H1 (cell line): ENCODE data around the gene ASIC5. TPM values are rescaled to one million over a fixed set of nuclear protein-coding genes. Genes with fewer than 3 reads are reported as not detected.

Experiments used
- CTCF ChIA-PET: fragments of 300-600 bp; sonication (Branson Sonifier 250); formaldehyde crosslinking; loops from one replicate; lab custom pipeline; 2021; ENCODE audit not compliant: partially characterized antibody; lab: Charles Lee
- POLR2A ChIA-PET: fragments of 300-600 bp; sonication (Branson Sonifier 250); formaldehyde crosslinking; loops from one replicate; lab custom pipeline; 2021; ENCODE audit warnings: inconsistent platforms; ENCODE audit not compliant: partially characterized antibody; lab: Charles Lee
- DNase-seq, 2 experiments: peaks; one replicate each; pipeline versions ENCODE4 v3.0.0 to v3.0.0-alpha.2; 2010 to 2022; ENCODE audit warnings: low spot score in 2 of 2, low read depth in 1 of 2, mixed read lengths in 1 of 2
- FAIRE-seq: peaks from 2 replicates; lab custom pipeline; 2011; peaks lifted over from hg19 to GRCh38; lab: Jason Lieb, UNC
- H2AFZ ChIP-seq: 2 replicates; pipeline ENCODE4 v1.8.1; 2012; ENCODE audit warnings: low read length, inconsistent platforms
- H2AK5ac ChIP-seq: 2 replicates; pipeline ENCODE4 v1.6.1; 2013; ENCODE audit warnings: low read depth, low read length
- H2BK120ac ChIP-seq: replicated peaks from 2 replicates; pipeline ENCODE3; 2013; ENCODE audit warnings: low read depth, low read length, inconsistent platforms
- H2BK12ac ChIP-seq: 2 replicates; pipeline ENCODE4 v1.6.1; 2013; ENCODE audit warnings: low read depth, low read length
- H2BK15ac ChIP-seq: 2 replicates; pipeline ENCODE4 v1.6.1; 2013; ENCODE audit warnings: low read length
- H2BK20ac ChIP-seq: 2 replicates; pipeline ENCODE4 v1.6.1; 2013; ENCODE audit warnings: low read length
- H2BK5ac ChIP-seq: 2 replicates; pipeline ENCODE4 v1.6.1; 2013; ENCODE audit warnings: low read depth, low read length
- H3K14ac ChIP-seq: 2 replicates; pipeline ENCODE4 v1.6.1; 2013; ENCODE audit warnings: inconsistent platforms; ENCODE audit not compliant: insufficient read length
- H3K18ac ChIP-seq: 2 replicates; pipeline ENCODE4 v1.6.1; 2013; ENCODE audit warnings: low read length; ENCODE audit errors: extremely low read depth
- H3K23ac ChIP-seq: 2 replicates; pipeline ENCODE4 v1.6.1; 2013; ENCODE audit warnings: inconsistent platforms; ENCODE audit not compliant: insufficient read length
- H3K23me2 ChIP-seq: 2 replicates; pipeline ENCODE4 v1.6.1; 2013; ENCODE audit warnings: low read depth, low read length
- H3K27ac ChIP-seq: 2 replicates; pipeline ENCODE4 v1.6.1; 2011; ENCODE audit warnings: low read depth, low read length, inconsistent platforms
- H3K27me3 ChIP-seq, 4 experiments: replicated peaks in 1 of 4; 1 replicate in 1 of 4; 2 replicates in 3 of 4; pipeline versions ENCODE4 v1.6.1 to v1.8.1; 2011 to 2013; ENCODE audit warnings: low read length in 3 of 4, mild to moderate bottlenecking in 3 of 4, inconsistent platforms in 2 of 4, mixed read lengths in 2 of 4, moderate library complexity in 1 of 4; ENCODE audit not compliant: control insufficient read depth in 3 of 4, insufficient read depth in 3 of 4; ENCODE audit errors: extremely low read depth in 1 of 4
- H3K36me3 ChIP-seq, 4 experiments: 2 replicates each; pipeline versions ENCODE4 v1.6.1 to v1.8.1; 2011 to 2013; ENCODE audit warnings: mild to moderate bottlenecking in 4 of 4, low read length in 3 of 4, moderate library complexity in 2 of 4, control low read depth in 1 of 4, inconsistent platforms in 1 of 4; ENCODE audit not compliant: insufficient read depth in 4 of 4, control insufficient read depth in 2 of 4
- H3K4ac ChIP-seq: replicated peaks from 2 replicates; pipeline ENCODE3; 2013; ENCODE audit warnings: low read length, low read depth, mixed read lengths, inconsistent platforms; ENCODE audit not compliant: insufficient read length
- H3K4me1 ChIP-seq, 4 experiments: replicated peaks in 1 of 4; 1 replicate in 1 of 4; 2 replicates in 3 of 4; pipeline versions ENCODE4 v1.6.1 to v1.8.1; 2011 to 2013; ENCODE audit warnings: low read length in 3 of 4, inconsistent platforms in 2 of 4, mixed read lengths in 1 of 4; ENCODE audit not compliant: insufficient read depth in 4 of 4, control insufficient read depth in 3 of 4
- H3K4me2 ChIP-seq, 2 experiments: 2 replicates each; pipeline versions ENCODE4 v1.6.1 to v1.8.1; 2011 to 2013; ENCODE audit warnings: low read depth in 2 of 2, low read length in 2 of 2, control low read depth in 1 of 2, inconsistent platforms in 1 of 2, mild to moderate bottlenecking in 1 of 2; ENCODE audit not compliant: insufficient read depth in 1 of 2
- H3K4me3 ChIP-seq, 4 experiments: fragments of 200-600, 300-600 bp in 1 of 4; sonication (generic), shearing (Covaris generic), sonication (Bioruptor Twin) in 1 of 4; 2 replicates each; pipeline versions ENCODE4 v1.5.1 to v1.8.1; 2011 to 2016; ENCODE audit warnings: low read length in 4 of 4, low read depth in 3 of 4, control low read depth in 2 of 4, inconsistent platforms in 2 of 4, mild to moderate bottlenecking in 2 of 4, mixed read lengths in 1 of 4, moderate library complexity in 1 of 4; ENCODE audit not compliant: insufficient read depth in 2 of 4; ENCODE audit errors: extremely low read depth in 1 of 4
- H3K56ac ChIP-seq: replicated peaks from 2 replicates; pipeline ENCODE3; 2013; ENCODE audit warnings: low read depth, mild to moderate bottlenecking, mixed read lengths, low read length, inconsistent platforms; ENCODE audit not compliant: insufficient read length
- H3K79me1 ChIP-seq: 2 replicates; pipeline ENCODE4 v1.6.1; 2013; ENCODE audit warnings: low read depth, low read length, control low read depth
- H3K79me2 ChIP-seq, 2 experiments: 2 replicates each; pipeline versions ENCODE4 v1.6.1 to v1.8.1; 2012 to 2013; ENCODE audit warnings: low read length in 2 of 2, mild to moderate bottlenecking in 2 of 2, inconsistent platforms in 1 of 2; ENCODE audit not compliant: insufficient read depth in 2 of 2, control insufficient read depth in 1 of 2
- H3K9ac ChIP-seq, 4 experiments: replicated peaks in 1 of 4; 1 replicate in 1 of 4; 2 replicates in 3 of 4; pipeline versions ENCODE4 v1.6.1 to v1.8.1; 2011 to 2013; ENCODE audit warnings: low read depth in 3 of 4, low read length in 3 of 4, control low read depth in 2 of 4, mild to moderate bottlenecking in 2 of 4, moderate library complexity in 2 of 4, inconsistent platforms in 1 of 4; ENCODE audit errors: extremely low read depth in 1 of 4
- H3K9me3 ChIP-seq, 2 experiments: 2 replicates each; pipeline versions ENCODE4 v1.6.1 to v1.8.1; 2012 to 2013; ENCODE audit warnings: mild to moderate bottlenecking in 2 of 2, moderate library complexity in 2 of 2, control low read depth in 1 of 2, inconsistent platforms in 1 of 2, low read depth in 1 of 2, low read length in 1 of 2, mixed read lengths in 1 of 2; ENCODE audit not compliant: insufficient read depth in 2 of 2
- H4K20me1 ChIP-seq, 2 experiments: replicated peaks in 1 of 2; 2 replicates each; pipeline versions ENCODE3 to v1.8.1; 2011 to 2013; ENCODE audit warnings: inconsistent platforms in 2 of 2, low read length in 2 of 2, mild to moderate bottlenecking in 1 of 2; ENCODE audit not compliant: insufficient read depth in 2 of 2, control insufficient read depth in 1 of 2
- H4K5ac ChIP-seq: 2 replicates; pipeline ENCODE4 v1.6.1; 2013; ENCODE audit warnings: low read length, low read depth, mixed read lengths, inconsistent platforms; ENCODE audit not compliant: insufficient read length
- H4K8ac ChIP-seq: 2 replicates; pipeline ENCODE4 v1.8.0; 2013; ENCODE audit warnings: mild to moderate bottlenecking, moderate library complexity, low read length, inconsistent platforms; ENCODE audit not compliant: insufficient read depth; ENCODE audit errors: extremely low read depth
- H4K91ac ChIP-seq: replicated peaks from 2 replicates; pipeline ENCODE3; 2013; ENCODE audit warnings: low read length, mixed read lengths, inconsistent platforms; ENCODE audit not compliant: insufficient read length
- HDAC6 ChIP-seq: IDR thresholded peaks from one replicate; pipeline ENCODE4 v1.7.1; 2012; ENCODE audit warnings: low read depth, mild to moderate bottlenecking, inconsistent platforms, low read length, moderate library complexity
- NANOG ChIP-seq: IDR thresholded peaks from 2 replicates; pipeline ENCODE4 v1.6.1; 2011; ENCODE audit warnings: low read length, low read depth, mild to moderate bottlenecking, inconsistent platforms; ENCODE audit not compliant: insufficient read depth, poor library complexity, severe bottlenecking
- RAD21 ChIP-seq, 2 experiments: IDR thresholded peaks in 1 of 2; conservative IDR thresholded peaks in 1 of 2; 2 replicates each; pipeline ENCODE4 v1.6.1; 2011; ENCODE audit warnings: low read depth in 2 of 2, low read length in 2 of 2, improper control_type of control experiment in 1 of 2, inconsistent platforms in 1 of 2, mild to moderate bottlenecking in 1 of 2, moderate library complexity in 1 of 2
- SP4 ChIP-seq: IDR thresholded peaks from 2 replicates; pipeline ENCODE4 v1.6.1; 2012; ENCODE audit warnings: low read length, inconsistent platforms
- polyA plus RNA-seq, 7 experiments: library from polyadenylated mRNA; depleted of rRNA in 3 of 7; stranded (reverse) in 5 of 7; unstranded in 2 of 7; fragments of >200 nt in 5 of 7; fragments of 200-250 nt in 2 of 7; gene quantifications; 1 replicate in 5 of 7; 2 replicates in 1 of 7; 4 replicates in 1 of 7; pipeline versions ENCODE4 v1.2.1 to v1.2.3, GENCODE V29; 2011 to 2013; ENCODE audit warnings: missing spikeins in 2 of 7, mixed read lengths in 2 of 7
- total RNA-seq: library from RNA; stranded (reverse); fragmentation: NEBNext Ultra II Directional; extraction: Animal tissue kit (Norgen Biotek cat#: 25700); gene quantifications from 2 replicates; pipeline ENCODE4 v1.2.1, GENCODE V29; 2021

ASIC5 gene
- total and polyA plus RNA-seq, 2 of the 8 experiments (the other 6 are each of a cell fraction or from before 2014, with no cell fraction given) = not detected

DNA sequence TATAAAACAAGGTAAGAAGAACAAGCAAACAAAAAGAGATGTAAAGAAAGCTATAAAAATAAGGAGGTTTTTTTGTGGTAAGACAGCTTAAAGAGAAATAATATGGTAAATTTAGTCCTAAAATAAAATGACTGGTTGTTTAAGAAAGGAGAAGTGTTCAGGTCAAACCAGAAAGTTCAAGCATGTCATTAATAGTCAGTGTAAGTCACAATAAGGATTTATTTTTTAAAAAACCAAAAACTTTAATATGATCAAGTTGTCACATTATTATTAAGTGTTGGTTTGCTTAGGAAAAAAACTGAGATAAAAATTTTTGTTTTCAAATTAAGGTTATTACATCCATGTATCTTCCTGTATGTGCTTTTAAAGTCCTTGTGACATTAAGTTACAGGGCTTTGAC lies 19.1 kb downstream of the ASIC5 start:
- Histone ChIP-seq H3K4me2 (no peak overlapping the region), H4K8ac (no peak overlapping the region), H3K9ac (no peak overlapping the region), H2BK120ac (no peak overlapping the region), H2AFZ (no peak overlapping the region), H3K79me1 (no peaks in the 10 kb centered on the region), H2AK5ac (no peak overlapping the region), H3K27ac (no peak overlapping the region), H4K5ac (no peak overlapping the region), H3K4ac (no peak overlapping the region), H3K9me3 (peaks cover 8 to 17% of the 10 kb centered on the region in 2 experiments), H2BK5ac (no peak overlapping the region), H2BK12ac (no peak overlapping the region), H3K27me3 (no peaks in the 10 kb centered on the region), H3K56ac (no peak overlapping the region), H2BK20ac (no peak overlapping the region), H2BK15ac (no peak overlapping the region), H4K20me1 (no peaks in the 10 kb centered on the region), H3K4me1 (no peaks in the 10 kb centered on the region; a peak in 1 of 7 replicates), H3K36me3 (no peaks in the 10 kb centered on the region), H3K14ac (no peak overlapping the region), H3K18ac (no peak overlapping the region), H3K4me3 (no peak overlapping the region), H4K91ac (no peak overlapping the region), H3K79me2 (no peaks in the 10 kb centered on the region), H3K23me2 (no peaks in the 10 kb centered on the region), H3K23ac (no peak overlapping the region)
- FAIRE-seq (no peak), DNase-seq (no peak)
- CTCF ChIA-PET = no interaction called here
- POLR2A ChIA-PET = interaction anchor here (0.7 kb wide), 1 partner anchor 15 kb away, joined by 3 read pairs; no protein-coding TSS in a partner anchor
- TF ChIP-seq HDAC6 = no peak
- TF ChIP-seq NANOG = no peak
- no peak for TF ChIP-seq SP4
- TF ChIP-seq RAD21 (IDR thresholded peaks at IDR 0.05 in 1 of 2, conservative IDR thresholded peaks at IDR 0.05 in 1 of 2; ENCODE audit: low read depth in 2 of 2, low read length in 2 of 2) = no peak
